ENCODE results near the gene SUN5. TPM values are rescaled to one million over a fixed set of nuclear protein-coding genes. Genes with fewer than 3 reads are reported as not detected.
A peak's percentile ranks its signal among the peaks of the same experiment; 100 is the strongest.

Gene SUN5
- total and polyA plus RNA-seq, 3 experiments from 2014 or later, result not detected

DNA sequence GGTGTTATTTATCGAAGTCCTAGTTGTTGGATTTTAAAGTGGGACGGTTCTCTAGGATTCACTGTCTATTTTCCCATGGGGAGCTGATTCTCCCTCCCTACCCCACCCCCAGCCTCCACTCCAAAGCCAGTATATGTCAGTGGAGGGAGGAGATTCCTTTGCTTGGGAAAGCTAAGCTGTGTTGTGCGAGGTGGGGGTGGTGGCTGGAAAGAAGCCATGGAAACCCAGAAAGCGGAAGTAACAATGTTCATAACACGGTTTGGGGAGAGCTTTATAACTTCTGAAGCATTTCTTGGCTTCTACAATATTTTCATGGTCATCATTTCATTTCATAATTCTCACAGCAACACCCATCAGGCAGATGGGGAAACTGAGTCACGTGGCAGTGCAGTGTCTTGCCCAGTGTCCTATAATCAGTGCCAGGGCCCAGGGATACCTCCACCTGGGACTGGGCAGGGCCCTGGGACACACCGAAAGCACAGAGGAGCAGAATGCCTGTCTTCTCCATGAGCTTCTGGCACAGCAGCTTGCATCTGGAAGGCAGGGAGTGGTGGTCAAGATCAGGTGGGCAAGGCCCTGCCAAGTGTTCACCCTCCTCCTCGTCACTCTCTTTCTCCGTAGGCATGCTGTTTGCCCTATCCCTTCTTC is 4.5 kb downstream of the SUN5 start:
- H3K9me3 Mint-ChIP-seq, result peaks cover 0 to 7% (median 6%) of the 10 kb centered on the region in 5 donors
- no peaks in the 10 kb centered on the region for H3K36me3 ChIP-seq (ENCODE audit: insufficient read depth, low read length)
- no peak overlapping the region for H3K27ac ChIP-seq (ENCODE audit: low read depth, low read length)
- H3K27ac Mint-ChIP-seq, result peak overlapping the region in 2 of 8 donors; percentile 36 to 85
- no peaks in the 10 kb centered on the region for H3K27me3 Mint-ChIP-seq
- peaks cover 9% of the 10 kb centered on the region for H3K4me1 ChIP-seq (ENCODE audit: insufficient read depth, low read length)
- H3K9me3 ChIP-seq (ENCODE audit: low read length), result peaks cover 3% of the 10 kb centered on the region
- H3K4me3 ChIP-seq (ENCODE audit: low read length), result no peak overlapping the region
- H3K27me3 ChIP-seq (ENCODE audit: insufficient read depth, low read length, poor library complexity, severe bottlenecking), result no peaks in the 10 kb centered on the region
- H3K4me1 Mint-ChIP-seq, result peaks cover 7 to 19% (median 18%) of the 10 kb centered on the region in 3 donors
- CTCF ChIA-PET, result interaction anchor here (1.0 to 1.8 kb wide), 4 partner anchors 13 to 97 kb away, joined by 3 to 4 read pairs (median 3); no protein-coding TSS in a partner anchor
- H3K36me3 Mint-ChIP-seq, result peaks cover 0 to 13% (median 0%) of the 10 kb centered on the region in 3 donors
- H3K4me3 Mint-ChIP-seq, result no peak overlapping the region
- no peak for DNase-seq
- POLR2A ChIA-PET, result no interaction called here

DNA sequence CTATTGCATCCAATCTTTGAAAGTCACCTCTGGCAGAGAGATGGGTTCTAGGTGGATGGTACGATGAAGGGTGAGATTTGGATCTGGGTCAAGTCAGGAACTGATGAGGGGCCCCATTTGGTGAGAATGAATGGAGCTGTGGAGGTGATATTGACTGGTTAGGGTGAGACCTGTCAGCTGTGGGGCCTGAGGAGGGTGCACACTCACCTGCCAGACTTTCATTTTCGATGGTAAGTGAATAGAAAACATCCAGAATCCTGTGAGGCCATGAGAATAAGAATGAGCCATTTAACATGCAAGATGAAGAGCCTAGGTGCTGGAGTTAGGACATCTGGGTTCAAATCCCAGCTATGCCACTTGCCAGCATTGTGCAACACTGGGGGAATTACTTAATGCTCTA is 6.8 kb downstream of the SUN5 start:
- peak overlapping the region in 3 of 8 donors; percentile 37 to 54 (median 46) for H3K27ac Mint-ChIP-seq
- no peak for DNase-seq
- no peaks in the 10 kb centered on the region for H3K27me3 Mint-ChIP-seq
- H3K9me3 ChIP-seq (ENCODE audit: low read length), result peaks cover 3% of the 10 kb centered on the region
- peaks cover 0 to 12% (median 7%) of the 10 kb centered on the region in 5 donors for H3K9me3 Mint-ChIP-seq
- no peaks in the 10 kb centered on the region for H3K36me3 ChIP-seq (ENCODE audit: insufficient read depth, low read length)
- H3K27me3 ChIP-seq (ENCODE audit: insufficient read depth, low read length, poor library complexity, severe bottlenecking), result no peaks in the 10 kb centered on the region
- POLR2A ChIA-PET, result no interaction called here
- peak overlapping the region in 1 of 7 donors; percentile 40 for H3K4me3 Mint-ChIP-seq
- H3K4me1 ChIP-seq (ENCODE audit: insufficient read depth, low read length), result peaks cover 11% of the 10 kb centered on the region
- peaks cover 7 to 19% (median 15%) of the 10 kb centered on the region in 3 donors for H3K4me1 Mint-ChIP-seq
- no peak overlapping the region for H3K4me3 ChIP-seq (ENCODE audit: low read length)
- no peak overlapping the region for H3K27ac ChIP-seq (ENCODE audit: low read depth, low read length)
- CTCF ChIA-PET, result interaction anchor here (1.6 kb wide), 1 partner anchor 93 kb away, joined by 4 read pairs; no protein-coding TSS in a partner anchor
- peaks cover 0 to 18% (median 0%) of the 10 kb centered on the region in 3 donors for H3K36me3 Mint-ChIP-seq

DNA sequence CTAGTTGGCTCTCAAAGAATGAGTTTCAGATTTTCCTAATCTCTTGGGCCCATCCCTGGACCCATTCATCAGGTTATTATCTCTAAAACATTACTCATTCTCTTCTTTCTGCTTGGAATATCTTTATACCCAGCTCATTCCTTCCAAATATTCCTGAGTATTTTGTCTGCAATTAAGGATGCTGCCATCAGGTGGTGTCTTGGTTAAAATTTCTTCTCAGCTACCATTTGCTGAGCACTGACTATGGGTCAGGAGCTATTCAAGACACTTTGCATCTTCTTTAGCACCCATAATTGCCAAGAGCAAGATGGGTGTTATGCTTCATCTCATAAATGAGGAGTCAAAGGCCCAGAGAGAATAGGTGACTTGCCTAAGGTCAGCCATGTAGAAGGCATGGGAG is 8.4 kb downstream of the SUN5 start:
- H3K36me3 ChIP-seq (ENCODE audit: insufficient read depth, low read length), result no peaks in the 10 kb centered on the region
- H3K4me3 Mint-ChIP-seq, result no peak overlapping the region
- H3K27me3 ChIP-seq (ENCODE audit: insufficient read depth, low read length, poor library complexity, severe bottlenecking), result no peaks in the 10 kb centered on the region
- no peak overlapping the region for H3K27ac Mint-ChIP-seq
- H3K4me3 ChIP-seq (ENCODE audit: low read length), result no peak overlapping the region
- no peaks in the 10 kb centered on the region for H3K27me3 Mint-ChIP-seq
- peaks cover 0 to 21% (median 0%) of the 10 kb centered on the region in 3 donors for H3K36me3 Mint-ChIP-seq
- ChIA-PET POLR2A (no interaction called here), CTCF (no interaction called here)
- peaks cover 3% of the 10 kb centered on the region for H3K9me3 ChIP-seq (ENCODE audit: low read length)
- H3K4me1 Mint-ChIP-seq, result peaks cover 11 to 19% (median 15%) of the 10 kb centered on the region in 3 donors
- H3K4me1 ChIP-seq (ENCODE audit: insufficient read depth, low read length), result peaks cover 28% of the 10 kb centered on the region
- no peak for DNase-seq
- H3K9me3 Mint-ChIP-seq, result peaks cover 0 to 12% (median 7%) of the 10 kb centered on the region in 5 donors
- H3K27ac ChIP-seq (ENCODE audit: low read depth, low read length), result no peak overlapping the region

DNA sequence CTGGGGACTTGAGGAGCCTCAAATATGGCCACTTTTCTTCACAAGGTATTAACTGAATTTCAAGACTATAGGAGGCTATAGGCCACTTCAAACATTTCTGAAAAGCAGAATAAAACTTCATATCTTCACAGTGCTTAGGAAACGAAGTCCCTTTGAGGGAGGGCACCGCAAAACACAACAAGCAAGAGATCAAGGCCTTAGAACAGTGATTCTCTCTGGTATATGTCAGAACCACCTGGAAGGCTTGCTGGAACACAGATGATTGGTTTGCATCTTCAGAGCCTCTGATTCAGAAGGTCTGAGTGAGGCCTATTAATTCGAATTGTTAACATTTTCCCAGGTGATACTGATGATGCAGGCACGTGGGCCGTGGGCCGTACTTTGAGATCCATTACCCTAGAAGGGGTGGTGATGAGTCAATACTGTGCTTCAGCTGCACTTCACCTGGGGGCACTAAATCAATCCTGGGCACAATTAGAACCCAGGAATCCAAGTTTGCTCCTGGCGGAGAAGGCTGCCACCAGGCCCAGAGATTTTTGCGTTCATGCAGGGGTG is 10.7 kb downstream of the SUN5 start:
- Mint-ChIP-seq H3K4me3 (no peak overlapping the region), H3K36me3 (peaks cover 0 to 21% (median 0%) of the 10 kb centered on the region in 3 donors), H3K4me1 (peaks cover 10 to 15% (median 11%) of the 10 kb centered on the region in 3 donors), H3K9me3 (peaks cover 0 to 12% (median 7%) of the 10 kb centered on the region in 5 donors), H3K27me3 (no peaks in the 10 kb centered on the region), H3K27ac (peak overlapping the region in 1 of 8 donors; percentile 9)
- no peak overlapping the region for H3K4me3 ChIP-seq (ENCODE audit: low read length)
- ChIA-PET CTCF (no interaction called here), POLR2A (no interaction called here)
- no peaks in the 10 kb centered on the region for H3K36me3 ChIP-seq (ENCODE audit: insufficient read depth, low read length)
- DNase-seq, result peak in 1 of 5 donors; percentile 47
- no peak overlapping the region for H3K27ac ChIP-seq (ENCODE audit: low read depth, low read length)
- H3K9me3 ChIP-seq (ENCODE audit: low read length), result peaks cover 3% of the 10 kb centered on the region
- peaks cover 31% of the 10 kb centered on the region for H3K4me1 ChIP-seq (ENCODE audit: insufficient read depth, low read length)
- H3K27me3 ChIP-seq (ENCODE audit: insufficient read depth, low read length, poor library complexity, severe bottlenecking), result no peaks in the 10 kb centered on the region

DNA sequence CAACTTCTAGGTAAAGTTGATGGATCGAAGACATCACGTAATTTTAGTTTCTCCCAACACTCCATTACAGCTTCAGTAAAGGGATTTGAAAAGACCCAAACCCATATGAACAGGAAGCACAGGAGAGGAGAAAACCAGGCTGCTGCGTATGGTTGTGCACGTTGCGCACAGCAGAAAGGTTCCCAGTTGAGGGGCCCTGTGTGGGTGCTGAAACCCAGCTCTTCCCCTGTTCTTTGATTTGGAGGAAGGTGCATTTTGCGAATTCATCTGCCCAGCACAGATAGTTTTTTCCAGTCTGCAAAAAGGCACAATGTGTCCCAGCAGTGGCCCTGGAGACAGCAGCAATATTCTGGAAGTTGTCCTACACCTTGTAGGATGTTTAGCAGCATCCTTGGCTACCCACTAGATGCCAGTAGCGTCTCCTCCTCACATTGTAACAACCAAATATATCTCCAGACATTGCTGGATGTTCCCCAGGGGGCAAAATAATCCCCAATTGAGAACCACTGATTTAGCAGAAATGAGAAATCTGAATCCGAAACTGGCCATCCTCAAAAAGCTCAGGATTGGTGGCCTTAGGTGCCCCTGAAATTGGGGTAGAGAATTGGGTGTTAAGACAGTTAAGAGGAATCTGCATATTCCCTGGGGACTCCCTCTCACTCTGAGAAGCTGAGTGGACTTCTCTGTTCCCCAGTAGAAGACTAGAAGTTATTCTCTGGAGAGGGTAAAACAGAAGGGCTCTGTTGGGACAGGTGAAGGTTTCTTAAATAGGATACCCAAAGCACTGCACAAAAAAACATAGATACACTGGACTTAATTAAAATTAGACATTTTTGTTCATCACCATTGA is 12.2 kb downstream of the SUN5 start:
- no peak overlapping the region for H3K27ac ChIP-seq (ENCODE audit: low read depth, low read length)
- Mint-ChIP-seq H3K36me3 (peaks cover 0 to 15% (median 0%) of the 10 kb centered on the region in 3 donors), H3K27me3 (no peaks in the 10 kb centered on the region), H3K9me3 (peaks cover 0 to 12% (median 7%) of the 10 kb centered on the region in 5 donors), H3K4me1 (peaks cover 5 to 7% (median 7%) of the 10 kb centered on the region in 3 donors), H3K27ac (no peak overlapping the region), H3K4me3 (no peak overlapping the region)
- H3K4me3 ChIP-seq (ENCODE audit: low read length), result no peak overlapping the region
- CTCF ChIA-PET, result interaction anchor here (1.1 kb wide), 2 partner anchors 13 to 46 kb away, joined by 3 read pairs; partner anchors contain the start of gene SUN5
- no peaks in the 10 kb centered on the region for H3K27me3 ChIP-seq (ENCODE audit: insufficient read depth, low read length, poor library complexity, severe bottlenecking)
- H3K4me1 ChIP-seq (ENCODE audit: insufficient read depth, low read length), result peaks cover 31% of the 10 kb centered on the region
- POLR2A ChIA-PET, result interaction anchor here (0.6 kb wide), 1 partner anchor 301 kb away, joined by 3 read pairs; no protein-coding TSS in a partner anchor
- peaks cover 3% of the 10 kb centered on the region for H3K9me3 ChIP-seq (ENCODE audit: low read length)
- peak in 1 of 5 donors; percentile 4 for DNase-seq
- no peaks in the 10 kb centered on the region for H3K36me3 ChIP-seq (ENCODE audit: insufficient read depth, low read length)

DNA sequence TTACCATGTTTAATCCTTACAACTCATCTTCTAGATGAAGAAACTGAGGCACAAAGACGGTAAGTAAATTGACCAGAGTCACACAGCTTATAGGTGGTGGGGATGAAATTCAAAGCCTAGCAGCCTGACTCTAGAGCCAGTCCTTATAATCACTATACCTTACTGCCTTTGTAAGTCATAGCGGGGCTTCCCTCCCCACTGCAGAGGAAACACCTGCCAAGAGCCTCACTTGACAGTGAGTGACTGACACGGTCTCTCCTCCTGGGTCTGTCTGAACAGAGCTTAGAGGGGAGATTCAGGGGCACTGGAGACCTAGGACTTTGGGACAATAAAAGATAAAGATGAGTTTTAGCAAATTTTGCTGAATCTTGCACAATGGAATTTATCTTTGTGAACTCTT is 12.8 kb downstream of the SUN5 start:
- no peak overlapping the region for H3K4me3 ChIP-seq (ENCODE audit: low read length)
- Mint-ChIP-seq H3K27me3 (no peaks in the 10 kb centered on the region), H3K36me3 (peaks cover 0 to 15% (median 0%) of the 10 kb centered on the region in 3 donors), H3K4me3 (no peak overlapping the region), H3K4me1 (peaks cover 5 to 7% (median 7%) of the 10 kb centered on the region in 3 donors), H3K27ac (peak overlapping the region in 1 of 8 donors; percentile 32), H3K9me3 (peaks cover 0 to 12% (median 7%) of the 10 kb centered on the region in 5 donors)
- H3K4me1 ChIP-seq (ENCODE audit: insufficient read depth, low read length), result peaks cover 31% of the 10 kb centered on the region
- H3K9me3 ChIP-seq (ENCODE audit: low read length), result peaks cover 3% of the 10 kb centered on the region
- ChIA-PET POLR2A (interaction anchor here (0.6 kb wide), 1 partner anchor 492 kb away, joined by 6 read pairs; no protein-coding TSS in a partner anchor), CTCF (interaction anchor here (1.1 to 1.7 kb wide), 3 partner anchors 10 to 46 kb away, joined by 3 to 4 read pairs (median 3); partner anchors contain the start of gene SUN5)
- no peaks in the 10 kb centered on the region for H3K27me3 ChIP-seq (ENCODE audit: insufficient read depth, low read length, poor library complexity, severe bottlenecking)
- DNase-seq, result peak in 1 of 5 donors; percentile 20
- H3K36me3 ChIP-seq (ENCODE audit: insufficient read depth, low read length), result no peaks in the 10 kb centered on the region
- H3K27ac ChIP-seq (ENCODE audit: low read depth, low read length), result no peak overlapping the region

DNA sequence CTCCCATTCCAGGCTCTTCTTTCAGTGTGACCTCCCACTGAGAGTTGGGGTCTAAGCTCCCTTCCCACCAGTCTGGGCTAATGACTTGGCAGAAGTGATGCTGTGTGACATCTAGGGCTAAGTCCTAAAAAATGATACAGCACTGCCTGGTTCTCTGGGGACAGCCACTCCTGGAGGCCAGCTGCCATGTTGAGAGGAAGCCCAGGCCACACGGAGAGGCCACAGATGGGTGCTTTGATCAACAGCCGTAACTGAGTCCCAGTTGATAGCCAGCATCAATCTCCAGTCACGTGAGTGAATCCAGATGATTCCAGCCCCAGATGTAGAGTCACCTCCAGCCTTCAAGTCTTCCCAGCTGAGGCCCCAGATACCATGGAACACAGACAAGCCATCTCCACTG is 13.8 kb downstream of the SUN5 start:
- Histone ChIP-seq H3K4me1 (ENCODE audit: insufficient read depth, low read length) (peaks cover 31% of the 10 kb centered on the region), H3K9me3 (ENCODE audit: low read length) (peaks cover 1% of the 10 kb centered on the region), H3K36me3 (ENCODE audit: insufficient read depth, low read length) (no peaks in the 10 kb centered on the region), H3K4me3 (ENCODE audit: low read length) (no peak overlapping the region), H3K27me3 (ENCODE audit: insufficient read depth, low read length, poor library complexity, severe bottlenecking) (no peaks in the 10 kb centered on the region), H3K27ac (ENCODE audit: low read depth, low read length) (no peak overlapping the region)
- Mint-ChIP-seq H3K4me1 (peaks cover 5 to 7% (median 7%) of the 10 kb centered on the region in 3 donors), H3K27ac (peak overlapping the region in 1 of 8 donors; percentile 17), H3K36me3 (peaks cover 0 to 15% (median 0%) of the 10 kb centered on the region in 3 donors), H3K4me3 (no peak overlapping the region), H3K27me3 (no peaks in the 10 kb centered on the region), H3K9me3 (peaks cover 0 to 12% (median 7%) of the 10 kb centered on the region in 5 donors)
- ChIA-PET CTCF (interaction anchor here (1.7 kb wide), 1 partner anchor 10 kb away, joined by 4 read pairs; no protein-coding TSS in a partner anchor), POLR2A (no interaction called here)
- DNase-seq, result no peak

Measured in CD8-positive, alpha-beta memory T cell (primary cell).